GM18505 (cell line): Measurements from ENCODE around the gene KCNE4.
A peak's percentile ranks its signal among the peaks of the same experiment; 100 is the strongest.

Source experiments
- ATAC-seq: cut with Tn5 transposase; IDR thresholded peaks from one replicate; pipeline ENCODE4 v1.9.1; 2021; ENCODE audit not compliant: unreplicated experiment
- POLR2A ChIP-seq: IDR thresholded peaks from 4 replicates; pipeline ENCODE4 v1.6.1; 2011; ENCODE audit warnings: borderline replicate concordance; ENCODE audit not compliant: insufficient read depth, insufficient read length; ENCODE audit errors: extremely low read depth

Gene KCNE4

GRCh38 chr2:223056701-223057418 is 4.9 kb downstream of the KCNE4 start:
- no peak for TF ChIP-seq POLR2A
- no peak for ATAC-seq

GRCh38 chr2:223057569-223057968 is 5.6 kb downstream of the KCNE4 start:
- no peak for TF ChIP-seq POLR2A
- ATAC-seq = no peak

GRCh38 chr2:223058952-223059716 is 7.1 kb downstream of the KCNE4 start:
- TF ChIP-seq POLR2A = no peak
- ATAC-seq = no peak

- no peak for ATAC-seq
- no peak for TF ChIP-seq POLR2A
Measured at GRCh38 chr2:223060201-223060825, 8.3 kb downstream of the KCNE4 start.

GRCh38 chr2:223062396-223062795 is 10.4 kb downstream of the KCNE4 start:
- no peak for ATAC-seq
- no peak for TF ChIP-seq POLR2A

- no peak for TF ChIP-seq POLR2A
- no peak for ATAC-seq
Measured at GRCh38 chr2:223065107-223065506, 13.1 kb downstream of the KCNE4 start.

- no peak for ATAC-seq
- TF ChIP-seq POLR2A = no peak
Measured at GRCh38 chr2:223066721-223067120, 14.7 kb downstream of the KCNE4 start.

- ATAC-seq = no peak
- TF ChIP-seq POLR2A = no peak
Measured at GRCh38 chr2:223068071-223068470, 16.1 kb downstream of the KCNE4 start.

GRCh38 chr2:223069465-223069864 is 17.5 kb downstream of the KCNE4 start:
- no peak for ATAC-seq
- no peak for TF ChIP-seq POLR2A

GRCh38 chr2:223069988-223070387 is 18.0 kb downstream of the KCNE4 start:
- TF ChIP-seq POLR2A = no peak
- no peak for ATAC-seq

GRCh38 chr2:223071139-223071538 is 19.1 kb downstream of the KCNE4 start:
- ATAC-seq = no peak
- TF ChIP-seq POLR2A = no peak

GRCh38 chr2:223072826-223073225 is 20.8 kb downstream of the KCNE4 start:
- TF ChIP-seq POLR2A = no peak
- ATAC-seq = no peak

GRCh38 chr2:223075301-223076270 is 23.6 kb downstream of the KCNE4 start:
- peak; percentile 61 for ATAC-seq
- TF ChIP-seq POLR2A = no peak
